Mammary epithelial cell (primary cell): ENCODE measurements around the gene CC2D2A.

Experiments used
- CTCF ChIP-seq, 2 donors: IDR thresholded peaks in 1 of 2; conservative IDR thresholded peaks in 1 of 2; 2 replicates each; pipeline ENCODE4 v1.5.1; 2011 to 2012; ENCODE audit warnings: inconsistent platforms in 2 of 2, low read length in 2 of 2, mild to moderate bottlenecking in 2 of 2, control low read depth in 1 of 2, low read depth in 1 of 2; ENCODE audit not compliant: insufficient read depth in 1 of 2; ENCODE audit errors: extremely low read depth in 1 of 2
- EZH2 ChIP-seq: IDR thresholded peaks from 2 replicates; pipeline ENCODE4 v1.6.1; 2012; ENCODE audit warnings: low read length, inconsistent platforms, borderline replicate concordance

GRCh38 chr4:15585331-15585730, 115.6 kb downstream of the CC2D2A start:
- TF ChIP-seq CTCF (conservative IDR thresholded peaks at IDR 0.05 in 1 of 2, IDR thresholded peaks at IDR 0.05 in 1 of 2; ENCODE audit: extremely low read depth in 1 of 2, insufficient read depth in 1 of 2, low read depth in 1 of 2, low read length in 2 of 2) (no peak), EZH2 (no peak)
